Mesenchymal stem cell (in vitro differentiated cells and primary cell): ENCODE data around the gene PALD1.

Source experiments
- DNase-seq: peaks from one replicate; pipeline ENCODE4 v3.0.0-alpha.2; 2013
- H2AFZ ChIP-seq: one replicate; pipeline ENCODE4 v1.6.1; 2013; ENCODE audit warnings: low read depth, mild to moderate bottlenecking, control low read depth, inconsistent platforms, low read length, moderate library complexity
- H2AK5ac ChIP-seq: 2 replicates; pipeline ENCODE4 v1.6.1; 2013; ENCODE audit warnings: low read length, moderate library complexity, mild to moderate bottlenecking, inconsistent platforms; ENCODE audit not compliant: severe bottlenecking
- H2BK120ac ChIP-seq: one replicate; pipeline ENCODE4 v1.6.1; 2013; ENCODE audit warnings: low read depth, mild to moderate bottlenecking, inconsistent platforms, low read length, moderate library complexity
- H2BK12ac ChIP-seq, 2 experiments: one replicate each; pipeline ENCODE4 v1.6.1; 2013; ENCODE audit warnings: inconsistent platforms in 2 of 2, low read length in 2 of 2, mild to moderate bottlenecking in 2 of 2, moderate library complexity in 2 of 2, control low read depth in 1 of 2
- H2BK15ac ChIP-seq: one replicate; pipeline ENCODE4 v1.6.1; 2013; ENCODE audit warnings: mild to moderate bottlenecking, low read depth, inconsistent platforms; ENCODE audit not compliant: poor library complexity, severe bottlenecking
- H2BK5ac ChIP-seq: 2 replicates; pipeline ENCODE4 v1.6.1; 2013; ENCODE audit warnings: low read depth, mild to moderate bottlenecking, low read length, control low read depth, inconsistent platforms; ENCODE audit not compliant: poor library complexity, severe bottlenecking
- H3K14ac ChIP-seq, 2 experiments: one replicate each; pipeline ENCODE4 v1.6.1; 2013; ENCODE audit warnings: inconsistent platforms in 2 of 2, low read length in 2 of 2, control low read depth in 1 of 2, mild to moderate bottlenecking in 1 of 2, moderate library complexity in 1 of 2
- H3K18ac ChIP-seq, 2 experiments: one replicate each; pipeline ENCODE4 v1.6.1; 2013; ENCODE audit warnings: inconsistent platforms in 2 of 2, low read length in 2 of 2, control low read depth in 1 of 2, low read depth in 1 of 2, mild to moderate bottlenecking in 1 of 2
- H3K23ac ChIP-seq, 2 experiments: one replicate each; pipeline ENCODE4 v1.6.1; 2013; ENCODE audit warnings: inconsistent platforms in 2 of 2, low read length in 2 of 2, mild to moderate bottlenecking in 2 of 2, moderate library complexity in 2 of 2, control low read depth in 1 of 2
- H3K27ac ChIP-seq: 2 replicates; pipeline ENCODE4 v1.5.1; 2013; ENCODE audit warnings: mild to moderate bottlenecking, moderate library complexity, low read length, control low read depth, inconsistent platforms; ENCODE audit not compliant: poor library complexity, severe bottlenecking
- H3K27me3 ChIP-seq, 2 experiments: 2 replicates each; pipeline versions ENCODE4 v1.6.1 to v1.7.0; 2013; ENCODE audit warnings: low read length in 2 of 2, mild to moderate bottlenecking in 2 of 2, moderate library complexity in 2 of 2, control low read depth in 1 of 2, inconsistent platforms in 1 of 2; ENCODE audit not compliant: control insufficient read depth in 1 of 2, insufficient read depth in 1 of 2
- H3K36me3 ChIP-seq, 2 experiments: 2 replicates each; pipeline versions ENCODE4 v1.6.1 to v1.7.0; 2013; ENCODE audit warnings: low read length in 2 of 2, control low read depth in 1 of 2, inconsistent platforms in 1 of 2, low read depth in 1 of 2, mild to moderate bottlenecking in 1 of 2; ENCODE audit not compliant: insufficient read depth in 2 of 2, control insufficient read depth in 1 of 2
- H3K4ac ChIP-seq, 2 experiments: one replicate each; pipeline ENCODE4 v1.6.1; 2013; ENCODE audit warnings: inconsistent platforms in 2 of 2, low read length in 2 of 2, mild to moderate bottlenecking in 2 of 2, moderate library complexity in 2 of 2, control low read depth in 1 of 2, low read depth in 1 of 2
- H3K4me1 ChIP-seq: 2 replicates; pipeline ENCODE4 v1.6.1; 2013; ENCODE audit warnings: low read depth, low read length, control low read depth; ENCODE audit not compliant: control insufficient read depth, insufficient read depth
- H3K4me2 ChIP-seq: 2 replicates; pipeline ENCODE4 v1.6.1; 2013; ENCODE audit warnings: low read length, mild to moderate bottlenecking, inconsistent platforms; ENCODE audit not compliant: poor library complexity, severe bottlenecking
- H3K4me3 ChIP-seq, 2 experiments: 2 replicates each; pipeline versions ENCODE4 v1.5.1 to v1.7.0; 2013; ENCODE audit warnings: low read length in 2 of 2, mild to moderate bottlenecking in 2 of 2, control low read depth in 1 of 2, low read depth in 1 of 2; ENCODE audit not compliant: insufficient read depth in 1 of 2
- H3K79me1 ChIP-seq: replicated peaks from 2 replicates; pipeline ENCODE4 v1.6.1; 2013; ENCODE audit warnings: mild to moderate bottlenecking, control low read depth, low read length, inconsistent platforms; ENCODE audit not compliant: poor library complexity, severe bottlenecking
- H3K9ac ChIP-seq: 2 replicates; pipeline ENCODE4 v1.7.0; 2013; ENCODE audit warnings: mild to moderate bottlenecking, low read length, moderate library complexity
- H3K9me3 ChIP-seq: 2 replicates; pipeline ENCODE4 v1.7.0; 2013; ENCODE audit warnings: mild to moderate bottlenecking, low read length; ENCODE audit not compliant: control insufficient read depth
- H4K8ac ChIP-seq: one replicate; pipeline ENCODE4 v1.6.1; 2013; ENCODE audit warnings: inconsistent platforms, mild to moderate bottlenecking, low read length, moderate library complexity
- H4K91ac ChIP-seq: one replicate; pipeline ENCODE4 v1.6.1; 2013; ENCODE audit warnings: mild to moderate bottlenecking, low read length, inconsistent platforms
- WGBS: methylation state at CpG from one replicate; pipeline ENCODE4 v1.1.7; 2013; ENCODE audit warnings: mixed read lengths; 5-methylcytosine and 5-hydroxymethylcytosine counted together

Gene PALD1

DNA sequence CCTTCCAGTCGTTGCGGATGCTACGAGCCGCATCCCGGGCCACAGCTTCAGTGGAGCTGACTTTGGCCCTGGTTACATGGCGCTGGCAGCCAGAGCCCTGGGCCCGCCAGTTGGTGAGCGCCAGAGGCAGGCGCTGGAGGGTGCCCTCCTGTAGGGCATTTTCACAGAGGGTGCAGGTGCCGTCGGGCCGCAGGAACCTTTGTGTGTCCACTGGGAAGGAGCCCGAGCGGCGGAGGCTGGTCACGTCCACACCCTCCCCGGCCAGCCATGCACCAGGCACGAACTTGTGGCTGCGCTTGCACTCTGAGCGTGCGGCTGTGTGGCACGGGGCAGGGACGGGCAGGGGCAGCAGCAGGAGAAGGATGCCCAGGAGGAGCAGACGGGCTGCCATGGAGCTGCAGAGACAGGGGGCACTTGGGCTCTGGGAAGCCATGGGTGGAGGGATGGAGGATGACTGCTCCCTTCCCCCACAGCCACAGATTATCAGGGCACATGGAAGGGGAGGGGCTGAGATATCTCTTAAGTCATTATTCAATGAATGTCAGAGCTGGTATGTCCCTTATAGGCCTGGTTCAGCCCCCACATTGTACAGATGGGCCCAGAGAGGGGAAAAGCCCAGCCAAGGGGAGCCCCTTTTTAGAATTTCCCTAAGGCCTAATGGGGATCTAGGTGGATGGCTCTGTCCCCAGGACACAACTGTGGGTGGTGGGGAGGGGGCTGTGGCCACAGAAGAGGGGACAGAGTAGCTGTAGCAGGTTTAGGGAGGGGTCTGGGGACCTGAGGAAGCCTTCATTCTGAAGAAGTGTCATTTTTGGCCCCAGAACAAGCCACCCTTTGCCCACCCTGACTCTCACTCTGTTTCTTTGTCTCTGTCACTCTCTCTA is 122.2 kb downstream of the PALD1 start:
- H3K9me3 ChIP-seq = no peaks in the 10 kb centered on the region
- peak overlapping the region in 1 of 2 experiments; percentile 26 for H3K14ac ChIP-seq
- no peak overlapping the region for H3K4ac ChIP-seq
- WGBS = 94% methylated on average over 24 of the region's 24 CpGs
- H2BK5ac ChIP-seq = no peak overlapping the region
- peaks cover 0 to 4% of the 10 kb centered on the region in 2 experiments for H3K36me3 ChIP-seq
- H4K91ac ChIP-seq = no peak overlapping the region
- no peak overlapping the region for H3K4me2 ChIP-seq
- H4K8ac ChIP-seq = no peak overlapping the region
- no peak for DNase-seq
- no peaks in the 10 kb centered on the region for H3K79me1 ChIP-seq
- no peak overlapping the region for H2AFZ ChIP-seq
- no peak overlapping the region for H2BK120ac ChIP-seq
- peaks cover 0 to 7% of the 10 kb centered on the region in 2 experiments for H3K27me3 ChIP-seq
- H3K9ac ChIP-seq = no peak overlapping the region
- H3K4me1 ChIP-seq = peaks cover 3% of the 10 kb centered on the region
- no peak overlapping the region for H3K4me3 ChIP-seq
- no peak overlapping the region for H2BK15ac ChIP-seq
- H3K18ac ChIP-seq = no peak overlapping the region
- no peak overlapping the region for H3K27ac ChIP-seq
- H2AK5ac ChIP-seq = no peak overlapping the region
- no peak overlapping the region for H3K23ac ChIP-seq
- no peak overlapping the region for H2BK12ac ChIP-seq

DNA sequence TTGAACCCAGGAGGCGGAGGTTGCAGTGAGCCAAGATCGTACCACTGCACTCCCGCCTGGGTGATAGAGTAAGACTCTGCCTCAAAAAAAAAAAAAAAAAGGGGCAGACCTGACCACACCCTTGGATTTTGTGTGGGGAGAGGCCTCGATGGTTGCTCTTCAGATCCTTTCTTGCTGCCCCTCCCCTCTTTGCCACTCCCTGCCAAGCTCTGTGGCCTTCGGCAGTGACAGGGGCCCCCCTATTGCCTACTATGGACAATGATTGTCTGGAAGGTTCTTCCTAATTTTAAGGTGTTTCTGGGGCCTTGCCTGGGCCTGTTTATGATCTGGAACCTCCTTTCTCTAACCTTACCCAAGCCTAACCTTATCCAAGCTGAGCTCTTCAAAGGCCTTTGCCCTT is 123.2 kb downstream of the PALD1 start:
- Histone ChIP-seq H2AFZ (no peak overlapping the region), H3K4me3 (no peak overlapping the region), H3K14ac (no peak overlapping the region), H2BK15ac (no peak overlapping the region), H2AK5ac (no peak overlapping the region), H3K18ac (no peak overlapping the region), H3K9me3 (no peaks in the 10 kb centered on the region), H3K27me3 (peaks cover 0 to 4% of the 10 kb centered on the region in 2 experiments), H3K27ac (no peak overlapping the region), H3K4me1 (peaks cover 3% of the 10 kb centered on the region), H3K79me1 (no peaks in the 10 kb centered on the region), H2BK5ac (no peak overlapping the region), H4K8ac (no peak overlapping the region), H3K9ac (no peak overlapping the region), H3K23ac (no peak overlapping the region), H3K4me2 (no peak overlapping the region), H3K36me3 (peaks cover 0 to 4% of the 10 kb centered on the region in 2 experiments), H2BK120ac (no peak overlapping the region), H4K91ac (no peak overlapping the region), H2BK12ac (no peak overlapping the region), H3K4ac (no peak overlapping the region)
- DNase-seq = no peak
- WGBS = 80% methylated on average over 1 of the region's 5 CpGs

DNA sequence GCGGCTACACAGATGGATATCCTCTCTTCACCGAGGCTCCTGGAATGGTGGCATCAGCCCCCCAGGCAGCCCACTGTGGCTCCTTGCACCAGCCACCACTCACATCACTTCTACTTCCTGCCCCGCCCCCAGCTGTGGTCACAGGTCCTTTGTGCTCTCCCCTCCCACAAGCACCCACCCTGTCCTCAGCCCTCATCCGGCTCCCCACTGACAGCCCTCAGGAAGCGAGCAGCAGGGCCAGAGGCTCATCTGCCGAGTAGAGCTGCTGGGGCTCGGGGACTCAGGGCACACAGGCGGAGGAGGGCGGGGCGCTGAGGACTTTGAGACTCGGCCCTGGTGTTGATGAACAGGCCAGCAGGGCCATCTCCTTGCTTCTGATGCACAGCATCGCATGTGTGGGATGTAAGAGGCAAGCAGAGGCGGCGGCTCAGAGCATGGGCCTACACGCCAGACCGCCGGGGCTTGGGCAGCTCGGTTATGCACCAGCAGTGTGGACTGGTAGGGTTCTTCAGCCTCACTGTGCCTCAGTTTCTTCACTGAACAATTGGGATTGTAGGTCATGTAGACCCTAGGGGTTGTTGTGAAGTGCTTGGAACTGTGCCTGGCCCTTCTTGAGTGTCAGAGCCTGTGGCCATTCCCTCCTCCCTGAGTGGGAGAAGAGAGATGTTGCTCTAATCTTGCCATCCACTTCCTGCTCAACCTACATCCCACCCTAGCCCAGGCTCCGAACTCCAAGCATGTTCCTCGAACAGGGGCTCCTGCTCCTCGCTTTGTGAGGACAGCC is 124.3 kb downstream of the PALD1 start, which contains the start of gene PRF1:
Gene PRF1 (minus strand): TSS at position 77 of the 784 bp plus-strand sequence. CDS start 1,839 bp downstream, outside the sequence.
- DNase-seq = no peak
- Histone ChIP-seq H3K4ac (no peak within 1 kb of the TSS), H2BK120ac (no peak within 1 kb of the TSS), H3K4me1 (peaks cover 2% of the 10 kb centered on the region), H4K91ac (no peak within 1 kb of the TSS), H4K8ac (no peak within 1 kb of the TSS), H3K9ac (no peak within 1 kb of the TSS), H2AFZ (no peak within 1 kb of the TSS), H3K18ac (no peak within 1 kb of the TSS), H3K79me1 (no peaks in the 10 kb centered on the region), H3K27ac (no peak within 1 kb of the TSS), H2AK5ac (no peak within 1 kb of the TSS), H2BK15ac (no peak within 1 kb of the TSS), H3K27me3 (peaks cover 0 to 4% of the 10 kb centered on the region in 2 experiments), H3K23ac (no peak within 1 kb of the TSS), H2BK5ac (no peak within 1 kb of the TSS), H3K14ac (no peak within 1 kb of the TSS), H2BK12ac (no peak within 1 kb of the TSS), H3K4me3 (no peak within 1 kb of the TSS), H3K4me2 (no peak within 1 kb of the TSS), H3K36me3 (peaks cover 0 to 4% of the 10 kb centered on the region in 2 experiments), H3K9me3 (no peaks in the 10 kb centered on the region)
- WGBS = 88% methylated on average over 21 of the region's 21 CpGs

DNA sequence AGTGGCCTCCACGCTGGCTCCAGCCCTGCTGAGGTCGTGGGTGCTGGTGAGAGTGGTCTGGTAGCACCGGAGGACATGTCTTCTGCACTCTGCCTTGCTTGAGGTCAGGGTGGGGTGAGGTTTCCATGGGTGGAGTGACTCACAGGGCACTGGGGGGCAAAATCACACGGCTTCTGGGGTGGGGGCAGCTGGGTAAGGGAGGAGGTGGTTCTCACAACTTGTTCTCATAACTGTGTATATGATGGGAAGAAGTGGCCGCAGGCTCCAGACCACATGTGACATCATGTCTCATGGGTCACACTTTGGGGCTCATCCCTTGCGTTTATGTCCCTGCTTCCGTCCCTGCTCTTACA is 124.9 kb downstream of the PALD1 start:
- Histone ChIP-seq H2BK15ac (no peak overlapping the region), H3K14ac (no peak overlapping the region), H3K27me3 (peaks cover 0 to 7% of the 10 kb centered on the region in 2 experiments), H3K23ac (no peak overlapping the region), H3K4ac (no peak overlapping the region), H3K9me3 (no peaks in the 10 kb centered on the region), H3K4me2 (no peak overlapping the region), H2AFZ (no peak overlapping the region), H3K9ac (no peak overlapping the region), H4K8ac (no peak overlapping the region), H3K79me1 (no peaks in the 10 kb centered on the region), H3K18ac (no peak overlapping the region), H3K36me3 (peaks cover 0 to 4% of the 10 kb centered on the region in 2 experiments), H3K27ac (no peak overlapping the region), H2BK12ac (no peak overlapping the region), H2BK120ac (no peak overlapping the region), H3K4me3 (no peak overlapping the region), H2AK5ac (no peak overlapping the region), H2BK5ac (no peak overlapping the region), H4K91ac (no peak overlapping the region), H3K4me1 (peaks cover 2% of the 10 kb centered on the region)
- no peak for DNase-seq
- WGBS = 82% methylated on average over 6 of the region's 7 CpGs
